Lower lobe of right lung (tissue), 2 donors: ENCODE data around the gene BCAT1. TPM values are rescaled to one million over a fixed set of nuclear protein-coding genes. Genes with fewer than 3 reads are reported as not detected.
A peak's percentile ranks its signal among the peaks of the same experiment; 100 is the strongest.
"Not testable (repeated sequence)": the region's sequence is repeated elsewhere in the genome, so short reads cannot be mapped to it uniquely, and the experiment has no call there.

Source experiments
- ATAC-seq, 2 donors: fragments of 200-7000 bp; cut with Tn5 transposase; one replicate each; pipeline ENCODE4 v1.9.1; 2020 to 2022; ENCODE audit warnings: mild to moderate bottlenecking in 2 of 2, moderate library complexity in 2 of 2
- DNase-seq: peaks from one replicate; pipeline ENCODE4 v3.0.0-alpha.2; 2020
- H3K27ac ChIP-seq: fragments of 200-600 bp; one replicate; pipeline ENCODE4 v1.8.0; 2022
- H3K27me3 ChIP-seq: fragments of 200-600 bp; one replicate; pipeline ENCODE4 v1.8.0; 2022; ENCODE audit warnings: low read depth
- H3K36me3 ChIP-seq: fragments of 200-600 bp; one replicate; pipeline ENCODE4 v1.8.0; 2022; ENCODE audit warnings: mild to moderate bottlenecking
- H3K4me1 ChIP-seq: fragments of 200-600 bp; one replicate; pipeline ENCODE4 v1.8.0; 2022
- H3K4me3 ChIP-seq: fragments of 200-600 bp; one replicate; pipeline ENCODE4 v1.8.0; 2022; ENCODE audit warnings: mild to moderate bottlenecking
- H3K9me3 ChIP-seq: fragments of 200-600 bp; one replicate; pipeline ENCODE4 v1.8.0; 2022
- CTCF ChIP-seq: fragments of 200-600 bp; IDR thresholded peaks from one replicate; pipeline ENCODE4 v1.8.0; 2022; ENCODE audit warnings: antibody characterized with exemption, mild to moderate bottlenecking
- intact Hi-C: fragments of 100-400 bp; cut with DNase I; formaldehyde crosslinking; loops from one replicate; pipeline ENCODE4 v1.11.0; 2022
- total RNA-seq: library from RNA; stranded (reverse); fragmentation: NEBNext Ultra II Directional; extraction: Animal tissue kit (Norgen Biotek cat#: 25700); gene quantifications from one replicate; pipeline ENCODE4 v1.2.1, GENCODE V29; 2021
- donor health status: DM: no; HTN: yes; CAD: no; lungs with severe emphysema.

Gene BCAT1
- total RNA-seq, 1 donor from 2014 or later = 50.6 TPM

GRCh38 chr12:24810378-24810777 lies 138.5 kb downstream of the BCAT1 start:
- Histone ChIP-seq H3K4me1 (no peaks in the 10 kb centered on the region), H3K4me3 (no peak overlapping the region), H3K9me3 (no peaks in the 10 kb centered on the region), H3K36me3 (no peaks in the 10 kb centered on the region), H3K27ac (no peak overlapping the region), H3K27me3 (no peaks in the 10 kb centered on the region)
- TF ChIP-seq CTCF = no peak
- peak in 1 of 2 donors; percentile 64 for ATAC-seq
- intact Hi-C loops = no loop called here
- no peak for DNase-seq

- DNase-seq, intact Hi-C loops, H3K27me3 ChIP-seq, H3K9me3 ChIP-seq, H3K4me1 ChIP-seq, H3K27ac ChIP-seq, H3K4me3 ChIP-seq, ATAC-seq, H3K36me3 ChIP-seq: not testable (repeated sequence)
These were observed 139.6 kb downstream of the BCAT1 start for GRCh38 chr12:24809306-24809705.

GRCh38 chr12:24808651-24809050 lies 140.2 kb downstream of the BCAT1 start:
- ATAC-seq = no peak
- intact Hi-C loops = no loop called here
- no peaks in the 10 kb centered on the region for H3K36me3 ChIP-seq
- TF ChIP-seq CTCF = no peak
- no peaks in the 10 kb centered on the region for H3K4me1 ChIP-seq
- H3K27me3 ChIP-seq = no peaks in the 10 kb centered on the region
- DNase-seq = no peak
- H3K4me3 ChIP-seq = no peak overlapping the region
- H3K27ac ChIP-seq = no peak overlapping the region
- no peaks in the 10 kb centered on the region for H3K9me3 ChIP-seq

- Histone ChIP-seq H3K36me3 (no peaks in the 10 kb centered on the region), H3K27ac (no peak overlapping the region), H3K4me1 (no peaks in the 10 kb centered on the region), H3K27me3 (no peaks in the 10 kb centered on the region), H3K9me3 (no peaks in the 10 kb centered on the region), H3K4me3 (no peak overlapping the region)
- intact Hi-C loops = no loop called here
- DNase-seq (no peak), ATAC-seq (no peak)
- no peak for TF ChIP-seq CTCF
These were observed 142.5 kb downstream of the BCAT1 start for GRCh38 chr12:24806386-24806785.

GRCh38 chr12:24803430-24804245 lies 145.3 kb downstream of the BCAT1 start:
- DNase-seq (no peak), ATAC-seq (no peak)

More at GRCh38 chr12:24803430-24804245, 145.3 kb downstream of the BCAT1 start:
- H3K4me1 ChIP-seq = no peaks in the 10 kb centered on the region
- no peak overlapping the region for H3K4me3 ChIP-seq
- intact Hi-C loops = no loop called here
- H3K27ac ChIP-seq = no peak overlapping the region
- H3K36me3 ChIP-seq = no peaks in the 10 kb centered on the region
- no peaks in the 10 kb centered on the region for H3K9me3 ChIP-seq
- no peaks in the 10 kb centered on the region for H3K27me3 ChIP-seq
- no peak for TF ChIP-seq CTCF
